Sigmoid colon (tissue), 7 donors: Measurements from ENCODE around the gene NCKAP5. TPM values are rescaled to one million over a fixed set of nuclear protein-coding genes. Genes with fewer than 3 reads are reported as not detected.

Experiments
- DNase-seq: peaks from one replicate; pipeline ENCODE4 v3.0.0-alpha.2; 2019
- H3K27ac ChIP-seq, 4 donors: fragments of 200-600 bp; sonication (generic); one replicate each; pipeline ENCODE4 v1.5.1; 2016 to 2019; ENCODE audit warnings: mild to moderate bottlenecking in 1 of 4
- H3K27me3 ChIP-seq, 3 donors: fragments of 200-600 bp; sonication (generic); one replicate each; pipeline ENCODE4 v1.5.1; 2019; ENCODE audit warnings: mild to moderate bottlenecking in 1 of 3
- H3K36me3 ChIP-seq, 4 donors: fragments of 200-600 bp; sonication (generic); one replicate each; pipeline ENCODE4 v1.5.1; 2016 to 2019
- H3K4me1 ChIP-seq, 4 donors: fragments of 200-600 bp; sonication (generic); one replicate each; pipeline ENCODE4 v1.5.1; 2017 to 2019
- H3K4me3 ChIP-seq, 4 donors: fragments of 200-600 bp; sonication (generic); one replicate each; pipeline ENCODE4 v1.5.1; 2017 to 2019; ENCODE audit warnings: mild to moderate bottlenecking in 2 of 4, moderate library complexity in 1 of 4
- H3K9me3 ChIP-seq, 4 donors: fragments of 200-600 bp in 3 of 4; sonication (generic) in 3 of 4; one replicate each; pipeline versions ENCODE4 v1.5.1 to v1.6.1; 2013 to 2019
- EP300 ChIP-seq, 4 donors: sonication (generic); formaldehyde crosslinking; IDR thresholded peaks; one replicate each; pipeline ENCODE4 v1.6.1; 2017; ENCODE audit warnings: antibody characterized with exemption in 4 of 4
- POLR2A ChIP-seq, 2 donors: fragments of 450-650 bp; IDR thresholded peaks; one replicate each; pipeline ENCODE4 v1.6.1; 2016; ENCODE audit warnings: antibody characterized with exemption in 2 of 2, mild to moderate bottlenecking in 2 of 2, moderate library complexity in 2 of 2
- POLR2AphosphoS5 ChIP-seq, 4 donors: sonication (generic); formaldehyde crosslinking; IDR thresholded peaks; one replicate each; pipeline ENCODE4 v1.6.1; 2017; ENCODE audit warnings: antibody characterized with exemption in 4 of 4
- WGBS, 2 donors: extraction: QIAGEN DNeasy Blood & Tissue Kit; methylation state at CpG; one replicate each; pipeline ENCODE4 v1.1.7; 2013; 5-methylcytosine and 5-hydroxymethylcytosine counted together
- intact Hi-C: fragments of 100-400 bp; cut with DNase I; formaldehyde crosslinking; loops from one replicate; pipeline ENCODE4 v1.15.1; 2023
- polyA plus RNA-seq, 3 donors: library from polyadenylated mRNA; stranded (reverse); fragments of 200-250 nt; gene quantifications; one replicate each; pipeline ENCODE4 v1.2.3, GENCODE V29; 2013
- total RNA-seq, 4 donors: library from RNA; depleted of rRNA; stranded (reverse); fragments of >200 nt; gene quantifications; one replicate each; pipeline ENCODE4 v1.1.0, GENCODE V29; 2016
- TF ChIP-seq, protein P1 (sequence below), 4 experiments: fragments of 450-650 bp in 3 of 4; fragments of 200-600 bp in 1 of 4; IDR thresholded peaks; one replicate each; pipeline ENCODE4 v1.5.1; 2016 to 2019; ENCODE audit warnings: antibody characterized with exemption in 4 of 4, mild to moderate bottlenecking in 3 of 4, moderate library complexity in 2 of 4
- donor health status: healthy with polysubstance abuse.
- donor health status: Bipolar disorder and iron deficiency.
- donor health status: healthy.

NCKAP5 gene
- total and polyA plus RNA-seq, 7 donors: under 0.01 to 3.7 (median 0.60) TPM

GRCh38 chr2:133489146-133489545 is 79.1 kb downstream of the NCKAP5 start:
- H3K27ac ChIP-seq: no peak overlapping the region
- H3K36me3 ChIP-seq: no peaks in the 10 kb centered on the region
- 87 to 95% methylated on average over 1 of the region's 1 CpG for WGBS, 2 donors

GRCh38 chr2:133486771-133487191 is 81.5 kb downstream of the NCKAP5 start:
- no peak for DNase-seq
- TF ChIP-seq POLR2AphosphoS5 (IDR thresholded peaks at IDR 0.05): no peak
- TF ChIP-seq, protein P1, sequence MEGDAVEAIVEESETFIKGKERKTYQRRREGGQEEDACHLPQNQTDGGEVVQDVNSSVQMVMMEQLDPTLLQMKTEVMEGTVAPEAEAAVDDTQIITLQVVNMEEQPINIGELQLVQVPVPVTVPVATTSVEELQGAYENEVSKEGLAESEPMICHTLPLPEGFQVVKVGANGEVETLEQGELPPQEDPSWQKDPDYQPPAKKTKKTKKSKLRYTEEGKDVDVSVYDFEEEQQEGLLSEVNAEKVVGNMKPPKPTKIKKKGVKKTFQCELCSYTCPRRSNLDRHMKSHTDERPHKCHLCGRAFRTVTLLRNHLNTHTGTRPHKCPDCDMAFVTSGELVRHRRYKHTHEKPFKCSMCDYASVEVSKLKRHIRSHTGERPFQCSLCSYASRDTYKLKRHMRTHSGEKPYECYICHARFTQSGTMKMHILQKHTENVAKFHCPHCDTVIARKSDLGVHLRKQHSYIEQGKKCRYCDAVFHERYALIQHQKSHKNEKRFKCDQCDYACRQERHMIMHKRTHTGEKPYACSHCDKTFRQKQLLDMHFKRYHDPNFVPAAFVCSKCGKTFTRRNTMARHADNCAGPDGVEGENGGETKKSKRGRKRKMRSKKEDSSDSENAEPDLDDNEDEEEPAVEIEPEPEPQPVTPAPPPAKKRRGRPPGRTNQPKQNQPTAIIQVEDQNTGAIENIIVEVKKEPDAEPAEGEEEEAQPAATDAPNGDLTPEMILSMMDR (IDR thresholded peaks at IDR 0.05): no peak
- 39 to 79% methylated on average over 5 of the region's 5 CpGs for WGBS, 2 donors
- no peaks in the 10 kb centered on the region for H3K9me3 ChIP-seq
- H3K4me3 ChIP-seq: no peak overlapping the region
- no peaks in the 10 kb centered on the region for H3K4me1 ChIP-seq
- H3K27me3 ChIP-seq: no peaks in the 10 kb centered on the region
- intact Hi-C loops: no loop called here
- H3K36me3 ChIP-seq: no peaks in the 10 kb centered on the region
- H3K27ac ChIP-seq: no peak overlapping the region

More at GRCh38 chr2:133489146-133489545, 79.1 kb downstream of the NCKAP5 start:
- Histone ChIP-seq H3K4me1 (no peaks in the 10 kb centered on the region), H3K9me3 (no peaks in the 10 kb centered on the region), H3K4me3 (no peak overlapping the region), H3K27me3 (no peaks in the 10 kb centered on the region)
- TF ChIP-seq, protein P1 (IDR thresholded peaks at IDR 0.05): no peak
- no peak for TF ChIP-seq POLR2A (IDR thresholded peaks at IDR 0.05)
- intact Hi-C loops: no loop called here
- no peak for DNase-seq

DNA sequence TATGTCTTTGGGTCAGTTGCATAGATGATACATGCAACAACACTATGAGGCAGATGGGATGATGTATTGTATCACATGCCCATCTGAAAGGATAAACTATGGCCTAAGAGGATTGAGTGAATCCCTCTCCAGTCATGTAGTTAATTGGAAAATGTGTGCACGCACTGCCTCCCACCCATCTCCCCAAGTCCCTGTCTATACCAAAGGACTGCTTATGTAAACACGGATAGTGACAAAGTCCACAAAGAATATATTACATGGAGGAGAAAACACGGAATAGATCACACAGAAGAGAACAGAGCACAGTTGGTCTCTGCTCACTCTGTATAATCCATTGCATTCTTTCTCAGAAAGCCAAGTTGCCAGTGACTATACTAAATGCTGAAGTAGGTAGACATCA is 82.4 kb downstream of the NCKAP5 start:
- Histone ChIP-seq H3K27ac (no peak overlapping the region), H3K4me1 (no peaks in the 10 kb centered on the region), H3K9me3 (no peaks in the 10 kb centered on the region), H3K4me3 (no peak overlapping the region), H3K27me3 (no peaks in the 10 kb centered on the region), H3K36me3 (no peaks in the 10 kb centered on the region)
- intact Hi-C loops: no loop called here
- no peak for TF ChIP-seq EP300 (IDR thresholded peaks at IDR 0.05)
- no peak for TF ChIP-seq POLR2A (IDR thresholded peaks at IDR 0.05)
- TF ChIP-seq, protein P1 (IDR thresholded peaks at IDR 0.05): no peak
- TF ChIP-seq POLR2AphosphoS5 (IDR thresholded peaks at IDR 0.05): no peak
- 19 to 52% methylated on average over 3 of the region's 3 CpGs for WGBS, 2 donors
- no peak for DNase-seq

- Histone ChIP-seq H3K9me3 (no peaks in the 10 kb centered on the region), H3K27ac (no peak overlapping the region), H3K27me3 (no peaks in the 10 kb centered on the region), H3K4me3 (no peak overlapping the region), H3K4me1 (no peaks in the 10 kb centered on the region), H3K36me3 (no peaks in the 10 kb centered on the region)
- intact Hi-C loops: no loop called here
- WGBS, 2 donors: 88 to 90% methylated on average over 3 of the region's 3 CpGs
- TF ChIP-seq POLR2AphosphoS5 (IDR thresholded peaks at IDR 0.05) (no peak), POLR2A (IDR thresholded peaks at IDR 0.05) (no peak)
- TF ChIP-seq, protein P1 (IDR thresholded peaks at IDR 0.05): no peak
- DNase-seq: no peak
Measured at GRCh38 chr2:133484784-133485183, 83.5 kb downstream of the NCKAP5 start.

DNA sequence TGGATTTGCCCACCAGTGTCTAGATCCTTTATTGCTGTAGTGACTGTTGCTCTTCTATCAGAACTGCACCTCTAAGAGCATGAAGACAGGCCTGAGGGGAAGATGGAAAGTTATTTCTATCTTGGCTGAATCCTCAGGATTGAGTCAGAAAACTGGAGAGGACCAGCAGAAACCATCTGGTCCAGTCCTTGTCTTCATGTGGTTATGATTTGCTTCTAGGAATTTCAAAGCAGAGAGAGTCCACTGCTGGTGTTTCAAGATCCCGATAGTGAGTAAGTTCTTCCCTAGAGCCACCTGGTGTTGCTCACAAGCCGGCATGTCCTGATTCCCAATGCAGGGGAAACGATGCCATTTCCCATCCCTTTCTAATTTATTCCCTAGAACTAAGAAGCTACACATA is 84.2 kb downstream of the NCKAP5 start:
- 79 to 81% methylated on average over 3 of the region's 3 CpGs for WGBS, 2 donors

More for the DNA sequence above, 84.2 kb downstream of the NCKAP5 start:
- no peaks in the 10 kb centered on the region for H3K4me1 ChIP-seq
- no peaks in the 10 kb centered on the region for H3K9me3 ChIP-seq
- DNase-seq: no peak
- H3K27ac ChIP-seq: no peak overlapping the region
- no peaks in the 10 kb centered on the region for H3K36me3 ChIP-seq
- intact Hi-C loops: no loop called here
- no peaks in the 10 kb centered on the region for H3K27me3 ChIP-seq
- no peak overlapping the region for H3K4me3 ChIP-seq
- no peak for TF ChIP-seq POLR2A (IDR thresholded peaks at IDR 0.05)
- TF ChIP-seq POLR2AphosphoS5 (IDR thresholded peaks at IDR 0.05): peak in 1 of 4 donors; percentile 35
